Stimulated activated CD4-positive, alpha-beta T cell treated with anti-CD3 and anti-CD28 coated beads, Interleukin-15, amount 100 ng/mL, for 48 hours (primary cell): ENCODE results near the gene WNK2.

ENCODE experiments used
- DNase-seq, 2 donors: peaks; one replicate each; pipeline ENCODE4 v3.0.0-alpha.2; 2020; ENCODE audit warnings: low read depth in 2 of 2

The WNK2 gene

DNA sequence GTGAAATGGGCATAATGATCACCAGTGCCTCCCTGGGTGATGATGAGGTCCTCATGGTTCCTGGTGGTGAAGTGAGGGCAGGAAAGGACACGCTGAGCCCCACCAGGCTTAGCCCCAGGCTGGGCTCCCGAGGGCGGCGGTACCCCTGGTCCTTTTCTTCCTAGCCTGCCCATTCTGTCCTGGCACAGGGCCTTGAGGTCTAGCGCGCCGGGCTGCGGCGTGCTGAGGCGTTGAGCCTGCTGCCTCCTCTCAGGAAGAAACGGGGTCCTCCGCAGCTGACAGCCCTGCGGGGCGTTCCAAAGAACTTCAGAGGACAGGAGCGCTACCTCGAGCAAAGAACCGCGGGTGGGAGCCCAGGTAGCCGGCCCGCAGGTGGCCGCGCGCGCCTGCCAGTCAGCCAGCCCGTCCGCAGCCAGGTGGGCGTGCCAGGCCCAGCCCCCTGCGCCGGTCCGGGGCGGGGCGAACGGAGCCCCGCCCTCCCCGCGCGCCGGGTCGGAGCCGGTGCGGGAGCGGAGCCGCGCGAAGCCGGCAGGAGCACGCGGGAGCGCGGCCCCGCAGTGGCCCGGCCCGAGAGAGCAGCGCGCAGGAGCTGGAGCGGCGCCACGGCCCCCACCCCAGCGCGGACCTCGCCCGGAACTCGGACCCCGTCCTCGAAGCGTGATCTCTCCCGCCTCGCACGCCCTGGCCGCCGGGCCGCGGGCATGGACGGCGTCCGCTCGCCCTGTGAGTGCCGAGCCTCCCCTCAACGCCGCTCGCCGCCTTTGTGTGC is at the start of gene WNK2:
Gene WNK2, plus strand, starts transcription at position 477 of the 769 bp plus-strand sequence. CDS start 791 bp downstream, outside the sequence.
- no peak for DNase-seq

DNA sequence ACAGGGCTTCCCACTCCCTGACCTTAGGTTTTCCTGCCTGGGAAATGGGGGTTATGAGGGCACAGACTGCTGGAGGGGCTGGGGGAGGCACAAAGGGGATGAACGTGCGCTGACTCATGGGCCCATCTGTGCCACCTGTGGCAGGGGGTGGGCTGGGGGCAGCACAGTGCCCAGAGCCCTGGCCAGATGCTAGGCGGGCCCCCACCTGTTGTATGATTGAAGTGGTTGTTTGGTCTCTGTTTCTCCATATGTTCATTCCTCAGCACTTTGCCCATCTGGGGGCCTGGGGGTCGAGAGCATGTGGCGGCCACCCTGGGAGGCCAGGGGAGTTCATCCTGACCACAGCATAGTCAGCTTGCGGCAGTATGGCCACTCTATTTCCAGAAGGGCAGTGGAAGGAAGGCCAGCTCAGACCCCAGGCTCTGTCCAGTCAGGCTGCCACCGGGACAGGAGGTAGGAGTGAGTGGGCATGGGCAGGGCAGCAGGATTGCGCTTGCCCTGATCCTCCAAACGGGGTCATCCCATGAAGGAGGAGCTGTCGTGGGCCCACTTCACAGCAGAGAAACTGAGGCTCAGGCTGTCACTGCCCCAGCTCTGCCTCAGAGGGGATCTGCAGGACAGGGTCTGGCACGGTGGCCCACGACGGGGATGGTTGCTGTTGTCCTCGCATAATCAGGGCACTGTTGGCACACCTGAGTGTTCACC is 49.0 kb upstream of the WNK2 start:
- DNase-seq = no peak

DNA sequence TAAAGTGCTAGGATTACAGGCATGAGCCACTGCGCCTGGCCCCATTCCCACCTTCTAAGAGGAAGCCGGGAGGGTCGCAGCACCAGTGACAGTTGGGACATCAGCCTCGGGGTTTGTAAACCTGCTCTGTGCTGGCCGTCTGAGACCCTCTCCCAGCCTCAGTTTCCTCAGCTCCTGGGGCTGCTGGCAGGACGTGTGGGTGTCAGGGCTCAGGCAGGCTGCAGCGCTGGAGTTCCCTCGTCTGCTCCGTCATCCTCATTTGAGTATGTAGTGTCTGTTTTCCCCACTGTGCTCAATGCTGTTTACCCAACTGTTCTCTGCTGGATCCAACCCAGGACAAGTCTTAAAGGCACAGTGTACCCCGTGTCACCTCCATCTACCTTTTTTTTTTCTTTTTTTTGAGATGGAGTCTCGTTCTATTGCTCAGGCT is 47.9 kb upstream of the WNK2 start:
- DNase-seq = no peak

DNA sequence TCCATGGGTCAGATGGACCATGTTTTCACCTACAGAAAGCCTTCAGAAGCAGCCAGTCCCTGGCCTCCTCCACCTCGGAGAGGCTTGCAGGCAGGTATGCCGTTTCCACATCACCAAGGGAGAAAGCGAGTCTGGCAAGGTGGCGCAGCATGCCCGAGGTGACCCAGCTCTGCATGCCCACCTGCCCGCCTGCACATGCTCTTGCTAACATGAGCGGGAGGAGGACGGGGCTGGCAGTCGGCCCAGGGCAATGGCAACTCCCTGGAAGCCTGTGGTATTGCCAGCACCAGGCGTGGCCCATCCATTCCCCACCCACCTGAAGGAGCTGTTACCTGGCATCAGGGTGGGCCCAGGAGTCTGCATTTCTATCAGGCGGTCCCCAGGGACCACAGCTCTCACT is 46.6 kb upstream of the WNK2 start:
- DNase-seq = no peak

DNA sequence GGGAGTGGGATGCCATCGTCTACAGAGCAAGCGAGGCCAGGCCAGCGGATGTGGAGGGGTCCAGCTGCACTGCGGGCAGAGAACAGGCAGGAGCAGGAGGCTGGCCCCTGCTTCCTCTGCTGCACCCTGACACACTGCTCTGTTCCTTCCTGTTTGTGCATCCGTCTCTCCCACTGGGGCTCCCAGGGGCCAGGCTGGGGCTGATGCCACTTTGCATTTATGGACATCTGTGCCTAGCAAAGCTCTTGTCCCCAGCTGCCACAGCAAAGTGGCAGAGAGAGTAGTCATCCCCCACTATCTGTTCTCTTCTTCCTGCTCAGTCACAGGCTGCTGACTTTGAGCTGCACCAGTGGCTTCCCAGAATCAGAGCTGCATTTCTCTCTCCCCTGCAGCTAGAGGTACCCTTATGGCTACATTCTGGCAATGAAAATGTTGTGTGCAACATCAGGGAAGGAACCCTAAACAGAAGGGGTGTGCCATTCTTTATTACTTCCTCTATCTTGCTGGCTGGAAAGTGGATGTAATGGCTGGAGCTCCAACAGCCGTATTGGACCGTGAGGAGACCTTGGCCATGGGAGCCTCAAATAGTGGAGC is 45.7 kb upstream of the WNK2 start:
- no peak for DNase-seq

DNA sequence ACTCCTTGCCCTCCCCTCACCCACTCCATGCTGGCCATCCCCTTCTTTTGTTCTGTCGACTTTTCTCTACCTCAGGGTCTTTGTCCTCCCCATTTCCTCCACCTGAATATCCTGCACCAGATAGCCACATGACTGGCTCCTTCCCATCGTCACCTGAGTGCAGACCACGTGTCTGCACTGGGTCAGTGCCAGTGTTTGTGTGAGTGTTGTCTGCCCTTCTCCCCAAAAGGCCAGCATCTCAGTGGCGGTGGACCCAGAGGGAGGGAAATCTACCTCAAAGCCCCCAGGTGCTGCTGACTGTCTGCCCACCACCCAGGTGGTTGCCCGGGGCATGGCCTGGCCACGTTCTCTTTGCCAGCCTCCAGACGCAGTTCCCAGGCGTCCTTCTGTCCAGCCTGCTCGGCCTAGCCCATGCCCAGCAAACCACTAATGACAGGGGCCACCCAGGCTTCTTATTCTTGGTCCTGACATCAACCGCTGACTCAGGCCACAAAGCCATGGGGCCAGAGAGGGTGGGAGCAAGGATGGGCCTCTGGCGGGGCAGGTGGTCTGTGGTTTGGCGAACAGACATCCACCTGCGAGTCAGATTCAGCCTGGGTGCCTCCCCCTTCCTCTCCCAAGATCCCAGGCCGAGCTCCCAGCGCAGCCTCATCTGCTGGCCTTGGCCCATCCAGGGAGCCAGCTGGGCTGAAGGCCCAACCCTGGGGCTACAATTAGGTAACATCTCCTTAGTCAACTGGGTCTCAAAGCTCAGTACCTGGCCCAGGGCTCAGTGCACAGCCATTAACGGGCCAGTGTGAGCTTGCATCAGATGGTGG is 44.4 kb upstream of the WNK2 start:
- DNase-seq = no peak

DNA sequence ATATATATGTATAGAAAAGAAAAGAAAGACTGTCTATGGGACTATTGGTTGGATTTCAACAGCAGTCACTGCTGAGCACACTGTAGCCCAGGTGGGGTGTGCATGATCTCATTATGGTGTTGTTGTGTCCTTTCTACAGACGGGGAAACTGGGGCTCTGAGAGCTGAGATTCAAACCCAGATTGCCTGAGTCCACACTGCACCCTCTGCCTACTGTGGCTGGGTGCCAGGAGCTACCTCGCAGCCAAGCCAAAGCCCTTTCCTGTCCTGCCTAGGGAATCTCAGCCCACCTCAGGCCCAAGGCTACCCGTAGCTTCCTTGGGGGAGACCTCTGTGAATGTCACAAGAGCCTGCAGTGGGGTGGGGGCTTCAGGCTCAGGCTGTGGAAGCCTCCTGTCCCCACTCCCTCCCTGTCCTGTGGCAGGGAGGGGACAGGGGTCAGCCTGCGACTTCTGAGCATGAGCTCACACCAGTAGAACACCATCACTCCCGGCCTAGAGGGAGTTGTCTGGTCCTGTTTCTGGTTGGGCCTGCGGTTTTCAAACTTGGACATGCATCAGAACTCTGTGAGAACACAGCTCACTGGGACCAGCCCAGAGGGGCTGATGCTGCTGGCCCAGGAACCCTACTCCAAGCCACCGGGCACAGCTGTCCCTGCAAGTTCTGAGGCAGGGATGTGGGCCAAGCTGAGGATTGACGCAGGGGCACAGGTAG is 42.0 kb upstream of the WNK2 start:
- no peak for DNase-seq

DNA sequence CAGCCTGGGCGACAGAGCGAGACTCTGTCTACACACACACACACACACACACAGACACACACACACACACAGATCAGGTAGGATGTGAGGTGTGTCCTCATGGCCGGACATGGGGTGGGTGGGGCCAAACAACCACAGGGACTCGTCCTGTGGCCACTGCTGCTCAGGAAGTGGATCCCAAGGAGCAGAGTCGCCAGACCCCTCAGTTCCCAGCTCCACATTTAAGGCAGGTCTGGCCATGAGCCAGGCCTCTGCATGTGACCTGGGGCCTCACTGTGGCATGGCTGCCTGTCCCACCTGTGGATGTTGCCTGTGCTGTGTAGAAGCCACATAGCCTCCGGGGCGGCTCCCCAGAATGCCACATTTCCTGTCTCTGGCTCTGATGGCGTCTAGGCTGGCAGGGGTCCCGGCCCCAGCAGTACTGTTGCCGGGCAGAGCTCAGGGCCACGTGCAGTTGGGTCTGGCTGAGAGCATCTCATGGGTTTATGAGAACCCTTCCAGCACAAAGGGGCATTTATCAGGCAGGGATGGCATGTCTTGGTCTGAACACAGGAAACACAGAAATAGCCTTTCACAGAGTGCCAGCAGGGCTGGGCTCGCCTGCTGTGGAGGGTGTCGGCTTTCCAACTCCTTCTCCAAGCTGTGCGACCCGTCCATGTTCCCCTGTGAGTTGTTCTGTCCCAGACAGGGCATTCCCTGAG is 40.0 kb upstream of the WNK2 start:
- no peak for DNase-seq

DNA sequence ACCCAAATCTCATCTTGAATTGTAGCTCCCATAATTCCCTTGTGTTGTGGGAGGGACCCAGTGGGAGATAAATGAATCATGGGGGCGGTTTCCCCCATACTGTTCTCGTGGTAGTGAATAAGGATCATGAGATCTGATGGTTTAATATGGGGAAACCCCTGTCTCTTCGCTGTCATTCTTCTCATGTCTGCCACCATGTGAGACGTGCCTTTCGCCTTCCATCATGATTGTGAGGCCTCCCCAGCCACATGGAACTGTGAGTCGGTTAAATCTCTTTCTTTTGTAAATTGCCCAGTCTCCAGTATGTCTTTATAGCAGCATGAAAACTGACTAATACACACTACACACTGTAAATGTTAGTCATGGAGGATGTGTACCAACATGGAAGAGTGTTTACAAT is 37.2 kb upstream of the WNK2 start:
- DNase-seq = peak; percentile 47 to 49

DNA sequence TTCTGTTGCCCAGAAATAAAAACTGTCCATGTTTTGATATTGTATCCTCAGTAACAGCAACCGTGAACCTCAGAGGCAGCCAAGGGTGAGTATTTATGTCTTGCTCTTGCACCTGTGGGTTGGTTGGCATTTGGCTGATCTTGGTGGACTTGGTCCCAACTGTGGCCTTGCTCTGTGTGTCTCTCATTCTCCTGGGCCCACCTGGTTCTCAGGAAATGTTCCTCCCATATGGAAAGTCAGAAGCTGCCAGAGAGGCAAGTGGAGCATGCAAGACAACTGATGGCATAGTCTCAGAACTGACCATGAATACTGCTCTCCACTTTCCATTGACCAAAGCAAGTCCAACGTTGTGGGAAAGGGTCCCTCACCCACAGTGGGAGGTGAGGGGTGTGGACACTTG is 36.3 kb upstream of the WNK2 start:
- DNase-seq = no peak

DNA sequence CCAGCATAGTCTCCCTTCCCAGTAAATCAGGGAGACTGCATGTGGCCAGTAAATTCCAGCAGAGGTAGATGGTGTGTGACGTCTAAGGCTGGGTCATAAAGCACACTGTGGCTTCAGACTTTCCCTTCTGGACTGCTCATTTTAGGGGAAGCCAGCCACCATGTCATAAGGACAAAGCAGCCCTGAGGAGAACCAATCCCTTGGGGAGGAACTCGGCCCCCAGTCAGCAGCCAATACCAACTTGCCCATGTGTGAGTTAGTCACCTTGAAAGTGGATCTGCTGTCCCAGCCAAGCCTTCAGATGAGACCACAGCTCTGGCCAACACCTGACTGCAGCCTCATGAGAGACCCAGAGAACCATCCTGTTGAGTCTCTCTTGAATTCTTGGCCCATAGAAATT is 35.2 kb upstream of the WNK2 start:
- DNase-seq = no peak

DNA sequence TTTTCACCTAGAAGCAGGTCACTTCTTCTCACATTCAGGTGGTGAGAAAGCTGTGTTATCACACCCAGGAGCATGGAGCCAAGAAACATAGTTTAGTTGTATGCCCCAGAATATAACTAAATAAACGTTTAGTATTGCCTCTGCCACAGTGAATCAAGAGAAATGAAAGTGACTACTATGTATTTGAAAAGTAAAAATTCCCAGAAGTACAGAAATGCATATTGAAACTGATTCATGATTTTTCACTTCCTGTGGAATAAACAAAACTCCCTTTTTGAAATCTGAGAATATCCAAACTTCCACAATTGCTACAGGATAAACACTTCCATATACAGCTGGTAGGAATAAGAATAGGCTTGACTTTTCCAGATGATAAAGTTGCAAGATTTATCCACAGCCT is 34.6 kb upstream of the WNK2 start:
- no peak for DNase-seq

DNA sequence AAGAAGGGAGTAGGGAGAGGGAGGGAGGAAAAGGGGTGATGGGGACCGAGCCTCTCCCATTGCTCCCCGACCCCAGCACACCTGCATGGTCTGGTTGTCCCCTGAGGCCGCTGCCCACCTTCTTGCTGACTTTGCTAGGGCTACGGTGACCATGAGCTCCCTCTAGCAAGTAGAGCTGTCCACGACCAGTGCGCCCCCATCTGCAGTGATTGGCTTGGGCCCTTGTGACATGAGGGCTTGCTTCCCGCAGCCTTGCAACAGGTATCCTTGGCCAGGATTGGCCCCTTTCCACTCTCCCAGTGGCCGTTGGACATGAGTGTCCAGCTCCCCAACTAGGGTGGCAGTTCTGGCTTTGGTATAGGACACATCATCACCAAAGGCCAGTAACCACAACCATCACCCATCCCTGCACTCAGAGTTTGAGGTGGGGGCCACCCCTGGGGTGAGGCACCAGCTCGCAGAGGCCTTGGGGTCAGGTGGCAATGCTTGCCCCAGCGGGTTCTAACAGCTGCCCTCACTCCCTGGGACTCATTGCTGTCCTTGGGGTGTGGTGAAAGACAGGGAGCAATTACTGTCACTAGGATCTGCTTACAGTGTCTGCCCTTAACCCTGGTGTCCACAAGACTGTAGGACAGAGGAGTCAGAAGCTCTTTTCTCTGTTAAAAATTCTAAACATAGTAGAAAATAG is 32.7 kb upstream of the WNK2 start:
- no peak for DNase-seq

DNA sequence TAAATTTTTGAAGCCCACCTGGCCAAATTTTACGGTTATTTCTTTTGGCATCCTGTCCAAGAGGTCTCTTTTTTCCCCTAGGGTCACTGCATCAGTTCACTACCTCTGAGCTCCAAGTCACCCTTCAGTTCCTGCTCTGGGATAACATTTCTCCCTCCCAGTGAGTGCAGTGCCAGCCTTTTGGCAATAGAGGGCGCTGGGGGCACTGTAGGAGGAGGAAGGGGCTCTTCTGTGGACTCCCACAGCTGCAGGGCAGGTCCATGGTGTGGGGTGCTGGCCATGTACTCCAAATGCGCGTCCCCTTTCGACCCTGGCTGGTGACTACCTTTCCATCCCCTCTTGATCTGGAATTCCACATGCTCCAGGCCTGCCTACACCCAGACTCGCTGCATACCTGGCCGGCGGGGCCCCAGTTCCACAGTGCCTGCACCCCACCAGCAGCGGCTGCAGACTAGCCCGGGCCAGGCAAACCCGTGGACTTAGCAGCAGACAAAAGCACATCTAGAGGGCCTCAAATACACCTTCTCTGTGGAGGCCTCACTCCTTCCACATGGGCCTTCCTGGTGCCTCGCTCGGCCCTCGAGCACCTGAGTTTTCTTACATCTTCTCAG is 29.5 kb upstream of the WNK2 start:
- peak in 1 of 2 donors; percentile 50 for DNase-seq

DNA sequence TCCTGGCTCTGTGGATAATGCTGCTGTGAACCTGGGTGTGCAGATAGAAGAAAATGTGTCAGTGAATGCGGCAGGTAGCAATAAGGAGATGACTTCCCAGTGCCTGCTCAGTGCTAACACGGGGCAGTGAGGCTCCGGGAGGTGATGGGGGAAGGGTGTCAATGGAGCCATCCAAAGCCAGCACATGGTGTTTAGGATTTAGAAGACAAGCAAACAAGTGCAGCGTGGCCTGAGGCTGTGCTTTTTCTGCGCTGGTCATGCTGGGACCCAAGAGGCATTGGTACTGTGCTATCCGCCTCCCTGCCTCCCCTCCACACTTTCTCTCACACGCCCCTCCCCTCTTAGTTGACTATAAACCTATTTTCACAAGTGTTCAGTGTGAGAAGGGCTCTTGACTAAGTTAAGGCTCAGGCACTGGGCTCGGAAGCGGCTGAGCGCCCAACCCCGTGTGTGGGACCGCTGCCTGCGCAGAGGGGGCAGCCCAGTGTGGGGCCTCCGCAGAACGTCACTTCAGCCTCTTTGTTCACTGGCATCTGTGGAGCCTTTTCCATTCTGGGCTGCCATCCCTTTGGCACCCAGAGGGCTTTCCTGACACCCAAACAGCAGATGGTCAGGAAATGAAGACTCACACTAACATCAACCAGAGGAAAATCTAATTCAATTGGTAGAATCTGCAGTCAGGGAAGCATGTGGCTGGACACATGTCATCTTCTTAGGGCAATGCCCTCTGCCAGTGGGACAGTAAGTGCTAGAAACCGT is 28.0 kb upstream of the WNK2 start:
- DNase-seq = no peak

DNA sequence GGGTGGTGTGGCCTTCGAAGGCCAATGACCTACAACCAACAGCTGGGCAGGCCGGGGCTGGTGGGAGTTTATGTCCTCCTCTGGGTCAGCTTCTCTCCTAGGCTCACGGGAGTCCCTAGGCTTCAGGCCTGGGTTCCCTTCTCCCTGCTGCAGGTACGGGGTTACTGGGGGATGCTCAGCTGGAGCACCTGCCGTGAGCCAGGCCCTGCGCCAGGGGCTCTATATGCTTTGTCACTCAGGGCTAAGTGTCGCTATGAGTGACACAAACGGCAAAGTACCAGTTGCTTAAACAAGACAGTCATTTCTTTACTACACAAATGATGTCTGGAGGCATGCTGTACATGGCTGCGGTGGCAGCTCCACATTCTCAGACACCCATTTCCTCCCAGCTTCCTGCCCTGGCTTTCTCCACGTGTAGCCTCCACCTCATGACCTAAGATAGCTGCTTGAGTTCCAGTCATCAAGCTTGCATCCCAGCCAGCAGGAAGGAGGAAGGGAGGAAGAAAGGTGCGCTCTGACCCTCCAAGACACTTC is 27.4 kb upstream of the WNK2 start:
- DNase-seq = peak; percentile 49 to 50

DNA sequence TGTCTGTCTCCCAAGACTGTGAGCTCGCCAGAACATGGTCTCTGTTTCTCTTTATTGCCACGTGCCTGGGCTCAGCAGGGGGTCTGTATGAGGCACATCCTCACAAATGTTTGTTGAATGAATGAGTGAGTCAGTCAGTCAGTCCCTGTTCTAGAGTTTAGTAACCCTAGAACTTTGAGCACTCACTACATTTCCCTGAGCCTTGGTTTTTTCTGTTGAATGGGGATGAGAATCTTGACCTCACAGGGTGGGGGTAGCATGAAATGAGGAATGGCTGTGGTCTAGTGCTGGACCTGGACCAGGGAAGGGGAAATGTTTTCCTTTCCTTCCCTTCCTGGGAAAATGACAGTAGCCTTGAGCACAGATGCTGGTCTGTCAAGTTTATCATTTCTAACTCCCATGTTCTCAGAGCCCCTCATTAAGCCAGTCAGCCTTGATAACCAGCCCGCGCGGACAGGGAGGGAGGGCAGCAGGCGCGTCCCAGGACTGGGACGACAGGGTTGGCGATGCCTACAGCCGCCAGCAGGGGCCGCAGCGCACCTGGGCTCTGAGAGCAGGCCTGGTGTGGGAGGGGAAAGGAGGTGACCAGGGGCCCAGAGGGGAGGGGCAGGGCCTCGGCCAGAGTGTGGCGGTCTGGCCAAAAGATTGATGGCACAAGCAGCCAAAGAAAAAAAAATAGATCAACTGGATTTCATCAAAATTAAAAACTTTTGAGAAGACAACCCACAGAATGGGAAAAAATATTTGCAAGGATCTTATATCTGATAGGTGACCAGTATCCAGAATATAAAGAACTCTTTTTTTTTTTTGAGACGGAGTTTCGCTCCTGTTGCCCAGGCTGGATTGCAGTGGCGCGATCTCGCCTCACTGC is 24.1 kb upstream of the WNK2 start:
- DNase-seq = peak; percentile 40 to 74
